ENCODE measurements around the gene GPX8.

Gene GPX8

DNA sequence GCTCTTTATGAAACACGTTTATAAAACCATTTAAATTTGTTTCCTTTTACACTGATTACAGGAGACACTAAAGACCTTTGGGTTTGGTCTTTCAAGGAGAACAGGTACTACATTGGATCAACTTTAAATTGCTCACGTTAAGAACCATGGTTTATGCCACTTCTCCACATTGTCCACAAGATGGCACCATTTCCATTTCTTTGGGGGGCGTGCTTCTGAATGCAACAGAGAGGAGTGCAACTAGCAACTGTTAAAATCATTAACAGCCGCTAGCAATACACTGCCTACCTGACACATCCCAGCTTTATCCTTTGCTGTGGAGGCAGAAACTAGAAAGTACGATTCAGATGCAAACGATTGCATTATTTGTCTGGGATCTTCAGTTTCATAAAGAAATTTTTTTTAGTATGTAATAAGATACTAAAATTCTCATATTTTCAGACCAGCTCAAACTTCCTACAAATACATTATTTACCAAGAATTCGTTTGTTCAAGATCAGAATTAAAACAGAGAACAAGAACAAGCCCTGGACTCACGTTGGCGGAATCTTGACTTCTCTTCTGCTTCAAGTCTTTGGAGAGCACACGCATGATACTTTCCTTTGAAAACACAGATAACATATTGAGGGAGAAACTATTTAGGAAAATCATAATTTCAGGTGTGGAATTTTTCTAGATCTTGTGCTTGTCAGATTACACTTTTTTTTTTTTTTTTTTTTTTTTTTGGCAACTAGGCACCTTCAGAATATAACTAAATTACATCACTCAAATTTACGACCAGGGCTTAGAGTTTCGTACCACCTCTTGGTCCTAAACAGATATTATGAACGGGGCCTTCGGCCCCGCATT lies 12.3 kb downstream of the GPX8 start:
- H3K4me1 ChIP-seq (ENCODE audit: control insufficient read depth in 1 of 2, insufficient read depth in 2 of 2, low read length in 2 of 2) = peaks cover 27 to 32% of the 10 kb centered on the region in 2 donors
- H3K9ac ChIP-seq (ENCODE audit: low read depth in 1 of 2, low read length in 2 of 2) = no peak overlapping the region
- peaks cover 36 to 44% of the 10 kb centered on the region in 2 donors for H3K27me3 ChIP-seq (ENCODE audit: control insufficient read depth in 1 of 2, insufficient read depth in 2 of 2, low read length in 2 of 2)
- peak overlapping the region; percentile 66 to 73 for H3K4me3 ChIP-seq (ENCODE audit: low read depth in 1 of 2, low read length in 2 of 2)
- no peak overlapping the region for H3K27ac ChIP-seq (ENCODE audit: low read depth, low read length)
- H3K9me3 ChIP-seq (ENCODE audit: control insufficient read depth in 1 of 2, low read length in 2 of 2) = no peaks in the 10 kb centered on the region
- no peaks in the 10 kb centered on the region for H3K36me3 ChIP-seq (ENCODE audit: control insufficient read depth in 1 of 2, insufficient read depth in 2 of 2, low read length in 2 of 2)

DNA sequence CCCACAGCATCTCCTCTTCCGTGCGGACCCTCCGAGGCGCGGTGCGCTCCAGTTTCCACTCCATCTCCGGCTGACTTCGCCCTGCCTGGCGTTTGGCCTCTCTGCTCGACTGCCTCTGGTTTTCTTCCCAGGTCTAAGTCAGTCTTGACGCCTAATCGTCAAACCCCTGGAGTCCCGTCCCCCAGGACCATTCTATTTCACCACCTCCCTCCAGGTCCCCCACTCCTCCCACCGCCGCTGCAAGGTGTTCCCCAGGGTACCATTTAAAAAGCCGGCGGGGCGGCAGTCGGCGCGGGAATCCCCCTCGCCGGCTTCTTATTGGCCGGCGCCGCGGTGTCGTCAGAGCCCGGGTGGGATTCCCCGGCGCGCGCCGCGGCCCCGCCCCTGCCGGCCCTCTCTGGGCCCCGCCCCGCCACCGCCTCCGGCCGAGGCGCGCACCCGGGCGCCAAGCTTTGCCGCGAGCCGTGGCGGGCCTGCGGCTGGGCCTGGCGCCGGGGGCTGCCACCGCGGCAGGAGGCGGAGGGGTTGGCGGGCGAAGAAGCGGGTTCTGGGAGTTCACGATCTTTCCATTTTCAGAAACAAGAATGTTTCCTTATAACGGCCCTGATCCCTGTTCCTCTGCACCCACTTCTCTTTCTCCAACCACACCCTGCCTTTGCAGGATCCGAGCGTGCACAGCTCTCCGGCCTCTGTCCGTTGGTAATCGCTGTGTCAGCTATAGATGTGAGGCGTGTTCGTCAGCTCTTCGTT lies 13.1 kb downstream of the GPX8 start, which contains the start of gene CDC20B:
TSS of gene CDC20B (minus strand) at position 241 of the 750 bp plus-strand sequence. CDS start at position 64, 177 bp downstream.
- Histone ChIP-seq H3K9ac (ENCODE audit: low read depth in 1 of 2, low read length in 2 of 2) (peak within 1 kb of the TSS in 1 of 2 donors; percentile 16), H3K9me3 (ENCODE audit: control insufficient read depth in 1 of 2, low read length in 2 of 2) (no peaks in the 10 kb centered on the region), H3K36me3 (ENCODE audit: control insufficient read depth in 1 of 2, insufficient read depth in 2 of 2, low read length in 2 of 2) (no peaks in the 10 kb centered on the region), H3K27me3 (ENCODE audit: control insufficient read depth in 1 of 2, insufficient read depth in 2 of 2, low read length in 2 of 2) (peaks cover 37 to 48% of the 10 kb centered on the region in 2 donors), H3K4me1 (ENCODE audit: control insufficient read depth in 1 of 2, insufficient read depth in 2 of 2, low read length in 2 of 2) (peaks cover 27 to 32% of the 10 kb centered on the region in 2 donors), H3K4me3 (ENCODE audit: low read depth in 1 of 2, low read length in 2 of 2) (peak within 1 kb of the TSS; percentile 73 to 74), H3K27ac (ENCODE audit: low read depth, low read length) (no peak within 1 kb of the TSS)

DNA sequence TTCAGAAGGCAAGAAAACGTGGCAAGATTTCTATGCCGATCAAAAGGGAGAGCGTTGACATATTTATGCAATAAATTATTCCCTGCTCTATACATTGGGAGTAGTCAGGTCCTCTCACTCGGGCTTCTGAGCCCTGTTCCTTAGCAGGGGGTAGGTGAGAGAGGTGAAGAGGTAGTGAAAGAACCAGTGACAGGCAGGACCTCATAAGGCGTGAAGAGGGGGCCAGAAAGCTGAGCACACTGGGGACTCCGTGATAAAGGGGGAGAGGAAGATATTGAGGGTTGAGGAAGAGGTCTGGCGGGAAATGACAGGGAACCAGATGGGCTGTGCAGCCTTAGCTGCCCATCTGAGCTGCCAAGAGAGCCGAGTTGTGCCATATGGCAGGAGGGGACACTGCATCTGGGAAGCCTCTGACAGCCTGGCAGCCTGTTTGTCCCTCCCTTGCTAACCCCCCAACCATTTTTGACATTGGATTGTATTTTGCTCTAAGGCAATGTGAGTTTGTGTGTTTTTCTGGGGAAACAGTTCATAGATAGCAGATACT lies 13.8 kb downstream of the GPX8 start:
- Histone ChIP-seq H3K27me3 (ENCODE audit: control insufficient read depth in 1 of 2, insufficient read depth in 2 of 2, low read length in 2 of 2) (peaks cover 40 to 52% of the 10 kb centered on the region in 2 donors), H3K36me3 (ENCODE audit: control insufficient read depth in 1 of 2, insufficient read depth in 2 of 2, low read length in 2 of 2) (no peaks in the 10 kb centered on the region), H3K9ac (ENCODE audit: low read depth in 1 of 2, low read length in 2 of 2) (peak overlapping the region in 1 of 2 donors; percentile 16), H3K27ac (ENCODE audit: low read depth, low read length) (no peak overlapping the region), H3K4me3 (ENCODE audit: low read depth in 1 of 2, low read length in 2 of 2) (peak overlapping the region; percentile 71 to 74), H3K9me3 (ENCODE audit: control insufficient read depth in 1 of 2, low read length in 2 of 2) (no peaks in the 10 kb centered on the region), H3K4me1 (ENCODE audit: control insufficient read depth in 1 of 2, insufficient read depth in 2 of 2, low read length in 2 of 2) (peaks cover 27 to 32% of the 10 kb centered on the region in 2 donors)

DNA sequence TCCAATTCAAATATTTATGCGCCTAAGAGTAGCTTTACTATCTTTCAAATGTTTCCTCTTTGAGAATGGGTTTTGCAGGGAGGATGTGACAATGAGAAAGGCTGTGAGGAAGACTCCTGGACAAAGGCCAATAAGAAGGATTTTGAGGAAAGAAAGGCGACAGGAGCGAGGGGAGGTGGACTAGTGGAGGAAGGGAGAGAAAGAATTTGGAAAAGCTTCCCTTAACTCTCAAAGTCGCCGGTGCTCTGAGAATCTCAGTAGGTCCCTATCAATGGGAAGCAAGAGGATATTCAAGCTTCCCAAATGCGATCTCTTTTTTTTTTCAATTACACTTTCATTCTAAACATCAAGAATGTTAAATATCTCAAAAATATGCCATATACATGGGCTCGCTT lies 15.8 kb downstream of the GPX8 start:
- peaks cover 27 to 32% of the 10 kb centered on the region in 2 donors for H3K4me1 ChIP-seq (ENCODE audit: control insufficient read depth in 1 of 2, insufficient read depth in 2 of 2, low read length in 2 of 2)
- H3K4me3 ChIP-seq (ENCODE audit: low read depth in 1 of 2, low read length in 2 of 2) = peak overlapping the region; percentile 53 to 65
- H3K9ac ChIP-seq (ENCODE audit: low read depth in 1 of 2, low read length in 2 of 2) = no peak overlapping the region
- no peaks in the 10 kb centered on the region for H3K36me3 ChIP-seq (ENCODE audit: control insufficient read depth in 1 of 2, insufficient read depth in 2 of 2, low read length in 2 of 2)
- H3K27ac ChIP-seq (ENCODE audit: low read depth, low read length) = no peak overlapping the region
- peaks cover 43 to 51% of the 10 kb centered on the region in 2 donors for H3K27me3 ChIP-seq (ENCODE audit: control insufficient read depth in 1 of 2, insufficient read depth in 2 of 2, low read length in 2 of 2)
- H3K9me3 ChIP-seq (ENCODE audit: control insufficient read depth in 1 of 2, low read length in 2 of 2) = no peaks in the 10 kb centered on the region

DNA sequence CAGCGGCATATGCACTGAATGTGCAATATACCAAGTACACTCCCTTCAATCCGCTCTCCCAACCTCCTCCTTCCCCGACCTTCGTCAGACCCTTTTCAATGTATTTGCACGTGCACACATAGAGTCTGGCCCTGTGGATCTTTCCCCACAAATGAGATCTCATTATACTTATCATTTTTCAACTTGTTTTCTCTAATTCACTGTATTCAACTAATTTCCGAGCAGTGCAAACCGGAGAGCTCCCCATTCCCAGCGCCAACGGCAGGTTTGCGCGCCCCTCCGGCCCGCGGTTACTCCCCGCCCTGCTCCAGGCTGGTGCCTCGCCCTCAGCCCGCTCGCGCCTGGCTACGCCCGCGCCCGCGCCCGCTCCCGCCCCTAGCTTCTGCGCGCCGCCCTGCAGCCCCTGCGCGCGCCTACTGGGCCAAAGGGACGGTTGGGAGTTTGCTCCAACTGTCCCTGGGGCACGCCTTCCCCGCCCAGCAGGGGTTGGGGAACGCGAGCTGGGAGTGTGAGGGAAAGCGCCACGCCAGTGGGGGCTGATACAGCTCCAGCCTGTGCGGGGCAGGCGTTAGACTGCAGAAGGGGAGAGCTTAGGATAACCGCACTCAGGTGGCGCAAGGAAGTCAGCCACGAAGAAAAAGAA lies 16.3 kb downstream of the GPX8 start:
- H3K9me3 ChIP-seq (ENCODE audit: control insufficient read depth in 1 of 2, low read length in 2 of 2) = no peaks in the 10 kb centered on the region
- no peaks in the 10 kb centered on the region for H3K36me3 ChIP-seq (ENCODE audit: control insufficient read depth in 1 of 2, insufficient read depth in 2 of 2, low read length in 2 of 2)
- no peak overlapping the region for H3K27ac ChIP-seq (ENCODE audit: low read depth, low read length)
- peak overlapping the region; percentile 53 to 65 for H3K4me3 ChIP-seq (ENCODE audit: low read depth in 1 of 2, low read length in 2 of 2)
- H3K9ac ChIP-seq (ENCODE audit: low read depth in 1 of 2, low read length in 2 of 2) = no peak overlapping the region
- H3K4me1 ChIP-seq (ENCODE audit: control insufficient read depth in 1 of 2, insufficient read depth in 2 of 2, low read length in 2 of 2) = peaks cover 27 to 32% of the 10 kb centered on the region in 2 donors
- peaks cover 43 to 50% of the 10 kb centered on the region in 2 donors for H3K27me3 ChIP-seq (ENCODE audit: control insufficient read depth in 1 of 2, insufficient read depth in 2 of 2, low read length in 2 of 2)

DNA sequence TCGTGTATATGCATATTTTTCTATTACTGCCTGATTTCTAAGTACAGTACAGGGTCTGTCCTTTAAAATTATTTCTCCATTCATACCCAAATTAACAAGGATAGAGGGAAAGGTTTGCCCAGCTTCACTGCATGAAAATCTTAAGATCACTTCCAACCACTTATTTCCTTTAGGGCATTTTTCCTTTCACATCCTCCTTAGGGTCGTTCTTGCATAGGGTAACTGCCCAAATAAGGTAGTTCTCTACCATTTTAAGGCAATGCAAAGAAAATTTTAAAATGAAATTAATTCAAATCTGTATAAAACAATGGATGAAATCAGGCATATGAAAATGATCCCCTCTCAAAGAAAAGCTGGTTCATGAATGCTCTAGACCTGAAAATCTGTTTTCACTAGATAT lies 17.1 kb downstream of the GPX8 start:
- Histone ChIP-seq H3K9ac (ENCODE audit: low read depth in 1 of 2, low read length in 2 of 2) (no peak overlapping the region), H3K36me3 (ENCODE audit: control insufficient read depth in 1 of 2, insufficient read depth in 2 of 2, low read length in 2 of 2) (no peaks in the 10 kb centered on the region), H3K4me3 (ENCODE audit: low read depth in 1 of 2, low read length in 2 of 2) (peak overlapping the region in 1 of 2 donors; percentile 65), H3K4me1 (ENCODE audit: control insufficient read depth in 1 of 2, insufficient read depth in 2 of 2, low read length in 2 of 2) (peaks cover 27 to 31% of the 10 kb centered on the region in 2 donors), H3K27me3 (ENCODE audit: control insufficient read depth in 1 of 2, insufficient read depth in 2 of 2, low read length in 2 of 2) (peaks cover 43 to 57% of the 10 kb centered on the region in 2 donors), H3K27ac (ENCODE audit: low read depth, low read length) (no peak overlapping the region), H3K9me3 (ENCODE audit: control insufficient read depth in 1 of 2, low read length in 2 of 2) (no peaks in the 10 kb centered on the region)

DNA sequence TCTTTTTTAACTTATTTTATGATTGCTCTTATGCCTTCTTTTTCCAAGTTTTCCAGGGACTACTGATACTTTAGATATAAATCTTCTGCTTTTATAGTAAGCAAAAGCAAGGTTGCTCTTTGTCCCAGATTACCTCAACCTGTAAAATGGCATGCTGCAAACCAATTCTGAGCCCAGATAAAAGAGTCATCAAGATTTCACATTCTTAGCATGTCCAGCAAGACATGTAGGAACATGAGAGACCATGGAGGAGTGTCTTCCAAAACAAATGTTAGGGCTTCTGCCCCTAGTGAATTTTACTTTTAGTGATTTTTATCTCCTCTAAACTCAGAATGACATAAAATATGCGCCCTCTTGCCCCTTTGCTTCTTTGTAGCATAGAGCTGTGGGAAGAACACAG lies 20.0 kb downstream of the GPX8 start:
- no peaks in the 10 kb centered on the region for H3K36me3 ChIP-seq (ENCODE audit: control insufficient read depth in 1 of 2, insufficient read depth in 2 of 2, low read length in 2 of 2)
- no peak overlapping the region for H3K4me3 ChIP-seq (ENCODE audit: low read depth in 1 of 2, low read length in 2 of 2)
- peaks cover 26 to 42% of the 10 kb centered on the region in 2 donors for H3K27me3 ChIP-seq (ENCODE audit: control insufficient read depth in 1 of 2, insufficient read depth in 2 of 2, low read length in 2 of 2)
- no peak overlapping the region for H3K27ac ChIP-seq (ENCODE audit: low read depth, low read length)
- H3K9ac ChIP-seq (ENCODE audit: low read depth in 1 of 2, low read length in 2 of 2) = no peak overlapping the region
- no peaks in the 10 kb centered on the region for H3K9me3 ChIP-seq (ENCODE audit: control insufficient read depth in 1 of 2, low read length in 2 of 2)
- peaks cover 12 to 16% of the 10 kb centered on the region in 2 donors for H3K4me1 ChIP-seq (ENCODE audit: control insufficient read depth in 1 of 2, insufficient read depth in 2 of 2, low read length in 2 of 2)

DNA sequence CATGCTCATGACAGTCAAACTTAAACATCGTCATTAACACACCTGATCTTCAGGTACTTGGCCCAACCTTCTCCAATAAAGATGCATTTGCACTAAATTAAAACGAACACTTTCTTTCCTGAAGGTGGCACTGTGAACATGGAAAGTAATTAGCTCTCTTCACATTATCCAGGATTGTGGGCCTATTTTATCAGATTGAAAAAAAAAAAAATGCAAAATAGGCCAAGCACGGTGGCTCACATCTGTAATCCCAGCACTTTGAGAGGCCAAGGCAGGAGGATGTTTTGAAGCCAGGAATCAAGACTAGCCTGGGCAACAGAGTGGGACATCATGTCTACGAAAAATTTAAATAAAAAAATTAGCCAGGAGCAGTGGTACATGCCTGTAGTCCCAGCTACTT lies 27.4 kb downstream of the GPX8 start:
- H3K27me3 ChIP-seq (ENCODE audit: control insufficient read depth in 1 of 2, insufficient read depth in 2 of 2, low read length in 2 of 2) = peaks cover 11 to 20% of the 10 kb centered on the region in 2 donors
- no peaks in the 10 kb centered on the region for H3K36me3 ChIP-seq (ENCODE audit: control insufficient read depth in 1 of 2, insufficient read depth in 2 of 2, low read length in 2 of 2)
- H3K9ac ChIP-seq (ENCODE audit: low read depth in 1 of 2, low read length in 2 of 2) = no peak overlapping the region
- H3K9me3 ChIP-seq (ENCODE audit: control insufficient read depth in 1 of 2, low read length in 2 of 2) = no peaks in the 10 kb centered on the region
- H3K4me1 ChIP-seq (ENCODE audit: control insufficient read depth in 1 of 2, insufficient read depth in 2 of 2, low read length in 2 of 2) = no peaks in the 10 kb centered on the region
- H3K4me3 ChIP-seq (ENCODE audit: low read depth in 1 of 2, low read length in 2 of 2) = no peak overlapping the region
- H3K27ac ChIP-seq (ENCODE audit: low read depth, low read length) = no peak overlapping the region

DNA sequence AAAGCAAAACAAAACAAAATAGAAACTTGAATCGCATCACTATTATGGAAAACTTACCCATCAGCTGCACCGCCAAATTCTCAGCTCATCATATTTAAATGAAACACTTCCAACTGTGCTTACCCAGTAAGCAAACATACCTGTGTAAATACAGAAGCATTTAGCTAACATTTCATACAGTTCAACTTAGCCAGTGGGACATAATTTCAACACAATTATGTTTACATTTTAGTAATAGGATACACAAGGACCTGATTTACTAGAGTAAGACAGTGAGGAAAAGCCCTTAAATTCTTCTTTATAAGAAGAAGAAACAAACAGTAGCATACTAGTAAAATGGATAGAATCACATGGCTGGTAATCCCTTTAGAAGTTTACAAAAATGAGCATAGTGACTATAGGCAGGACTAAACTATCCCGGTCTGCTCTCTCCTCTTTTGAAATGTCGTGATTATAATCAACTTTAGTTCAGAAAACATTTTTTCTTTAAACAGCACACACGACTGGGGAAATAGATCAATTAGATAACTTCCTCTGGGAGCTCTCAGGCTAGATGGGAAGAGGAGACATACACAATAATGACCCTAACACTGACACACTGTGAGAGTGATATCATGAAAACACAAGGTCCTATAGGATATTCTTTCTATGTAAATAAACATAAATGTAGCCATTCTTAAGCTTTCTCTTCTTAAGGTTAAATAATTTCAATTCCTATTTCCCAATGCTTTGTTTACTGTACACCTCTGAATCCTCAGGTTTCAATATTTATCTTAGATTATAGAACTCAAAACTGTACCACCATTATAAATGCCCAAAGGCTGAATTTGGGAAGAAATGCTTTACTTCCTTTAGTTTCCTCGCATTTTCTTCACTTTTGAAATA lies 28.9 kb downstream of the GPX8 start:
- no peaks in the 10 kb centered on the region for H3K4me1 ChIP-seq (ENCODE audit: control insufficient read depth in 1 of 2, insufficient read depth in 2 of 2, low read length in 2 of 2)
- H3K27me3 ChIP-seq (ENCODE audit: control insufficient read depth in 1 of 2, insufficient read depth in 2 of 2, low read length in 2 of 2) = peaks cover 16 to 32% of the 10 kb centered on the region in 2 donors
- H3K4me3 ChIP-seq (ENCODE audit: low read depth in 1 of 2, low read length in 2 of 2) = no peak overlapping the region
- H3K9ac ChIP-seq (ENCODE audit: low read depth in 1 of 2, low read length in 2 of 2) = no peak overlapping the region
- no peak overlapping the region for H3K27ac ChIP-seq (ENCODE audit: low read depth, low read length)
- no peaks in the 10 kb centered on the region for H3K9me3 ChIP-seq (ENCODE audit: control insufficient read depth in 1 of 2, low read length in 2 of 2)
- no peaks in the 10 kb centered on the region for H3K36me3 ChIP-seq (ENCODE audit: control insufficient read depth in 1 of 2, insufficient read depth in 2 of 2, low read length in 2 of 2)
